AG09309 (cell line): ENCODE results near the gene BICD2.

ENCODE experiments used
- DNase-seq: peaks from one replicate; pipeline ENCODE4 v3.0.0-alpha.2; 2010; ENCODE audit warnings: low read depth
- H3K4me3 ChIP-seq: 2 replicates; pipeline ENCODE4 v1.5.1; 2011; ENCODE audit warnings: mild to moderate bottlenecking, low read depth, low read length, moderate library complexity; ENCODE audit not compliant: control insufficient read depth
- TF ChIP-seq, protein P1 (sequence below): IDR thresholded peaks from 2 replicates; pipeline ENCODE4 v1.5.1; 2011; ENCODE audit warnings: mild to moderate bottlenecking, low read depth, low read length, inconsistent platforms; ENCODE audit not compliant: insufficient read depth, control insufficient read depth; ENCODE audit errors: missing control alignments

BICD2 gene

DNA sequence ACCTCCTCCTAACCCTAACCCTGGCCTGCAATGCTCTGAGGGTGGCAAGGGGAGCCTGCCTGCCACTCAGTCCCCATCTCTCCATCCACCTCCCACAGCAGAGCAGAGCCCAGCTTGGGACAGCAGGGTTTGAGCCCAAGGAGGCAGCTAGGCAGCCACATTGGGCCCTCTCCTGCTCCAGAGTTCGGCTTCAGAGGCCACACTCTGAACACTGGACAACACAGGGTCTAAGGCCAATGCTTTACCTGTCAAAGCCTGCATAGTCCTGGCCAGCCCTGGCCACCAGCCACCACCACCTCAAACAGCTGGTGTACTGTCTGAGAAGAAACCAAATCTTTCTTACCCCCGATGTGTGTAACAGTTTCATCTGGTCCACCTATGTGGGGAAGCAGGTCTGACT is 5.2 kb downstream of the BICD2 start:
- TF ChIP-seq, protein P1, sequence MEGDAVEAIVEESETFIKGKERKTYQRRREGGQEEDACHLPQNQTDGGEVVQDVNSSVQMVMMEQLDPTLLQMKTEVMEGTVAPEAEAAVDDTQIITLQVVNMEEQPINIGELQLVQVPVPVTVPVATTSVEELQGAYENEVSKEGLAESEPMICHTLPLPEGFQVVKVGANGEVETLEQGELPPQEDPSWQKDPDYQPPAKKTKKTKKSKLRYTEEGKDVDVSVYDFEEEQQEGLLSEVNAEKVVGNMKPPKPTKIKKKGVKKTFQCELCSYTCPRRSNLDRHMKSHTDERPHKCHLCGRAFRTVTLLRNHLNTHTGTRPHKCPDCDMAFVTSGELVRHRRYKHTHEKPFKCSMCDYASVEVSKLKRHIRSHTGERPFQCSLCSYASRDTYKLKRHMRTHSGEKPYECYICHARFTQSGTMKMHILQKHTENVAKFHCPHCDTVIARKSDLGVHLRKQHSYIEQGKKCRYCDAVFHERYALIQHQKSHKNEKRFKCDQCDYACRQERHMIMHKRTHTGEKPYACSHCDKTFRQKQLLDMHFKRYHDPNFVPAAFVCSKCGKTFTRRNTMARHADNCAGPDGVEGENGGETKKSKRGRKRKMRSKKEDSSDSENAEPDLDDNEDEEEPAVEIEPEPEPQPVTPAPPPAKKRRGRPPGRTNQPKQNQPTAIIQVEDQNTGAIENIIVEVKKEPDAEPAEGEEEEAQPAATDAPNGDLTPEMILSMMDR: no peak
- no peak overlapping the region for H3K4me3 ChIP-seq

DNA sequence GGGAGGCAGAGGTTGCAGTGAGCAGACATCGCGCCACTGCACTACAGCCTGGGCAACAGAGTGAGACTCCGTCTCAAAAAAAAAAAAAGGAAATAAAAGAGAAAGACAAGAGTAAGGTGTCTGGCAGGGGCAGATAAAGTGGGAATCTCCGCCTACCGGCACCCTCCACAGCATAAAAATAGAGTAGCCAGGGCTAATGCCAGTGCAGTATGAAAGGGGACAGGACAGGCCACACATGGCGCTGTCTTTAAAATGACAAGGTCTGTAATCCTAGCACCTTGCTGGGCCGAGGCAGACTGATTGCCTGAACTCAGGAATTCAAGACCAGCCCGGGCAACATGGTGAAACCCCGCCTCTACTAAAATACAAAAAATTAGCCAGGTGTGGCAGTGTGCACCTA is 7.8 kb downstream of the BICD2 start:
- no peak for DNase-seq
- TF ChIP-seq, protein P1: no peak

More for the DNA sequence above, 5.2 kb downstream of the BICD2 start:
- DNase-seq: no peak

DNA sequence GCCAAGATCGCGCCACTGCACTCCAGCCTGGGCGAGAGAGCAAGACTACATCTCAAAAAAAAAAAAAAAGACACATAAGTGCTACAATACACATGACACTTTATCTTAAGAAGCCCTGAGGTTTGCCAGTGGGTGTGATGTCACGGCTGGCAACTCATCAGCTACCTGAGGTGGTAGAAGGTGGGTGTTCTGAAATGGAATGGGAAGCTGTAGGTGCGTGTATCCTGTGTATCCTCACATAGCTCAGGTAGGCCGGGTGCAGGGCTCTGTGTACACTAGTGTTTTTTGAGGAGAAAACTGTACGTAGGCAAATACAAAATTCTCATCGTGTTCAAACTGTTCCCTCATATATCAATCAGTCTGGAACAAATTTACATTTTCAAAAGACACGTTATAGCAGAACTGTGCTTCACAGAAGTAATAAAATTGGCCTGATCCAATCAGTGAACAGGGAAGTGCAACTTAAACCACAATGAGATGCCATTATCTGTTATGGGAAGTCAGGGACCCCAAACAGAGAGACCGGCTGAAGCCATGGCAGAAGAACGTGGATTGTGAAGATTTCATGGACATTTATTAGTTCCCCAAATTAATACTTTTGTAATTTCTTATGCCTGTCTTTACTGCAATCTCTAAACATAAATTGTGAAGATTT is 10.4 kb downstream of the BICD2 start:
- no peak overlapping the region for H3K4me3 ChIP-seq
- no peak for DNase-seq
- TF ChIP-seq, protein P1: no peak

More for the DNA sequence above, 7.8 kb downstream of the BICD2 start:
- H3K4me3 ChIP-seq: no peak overlapping the region

DNA sequence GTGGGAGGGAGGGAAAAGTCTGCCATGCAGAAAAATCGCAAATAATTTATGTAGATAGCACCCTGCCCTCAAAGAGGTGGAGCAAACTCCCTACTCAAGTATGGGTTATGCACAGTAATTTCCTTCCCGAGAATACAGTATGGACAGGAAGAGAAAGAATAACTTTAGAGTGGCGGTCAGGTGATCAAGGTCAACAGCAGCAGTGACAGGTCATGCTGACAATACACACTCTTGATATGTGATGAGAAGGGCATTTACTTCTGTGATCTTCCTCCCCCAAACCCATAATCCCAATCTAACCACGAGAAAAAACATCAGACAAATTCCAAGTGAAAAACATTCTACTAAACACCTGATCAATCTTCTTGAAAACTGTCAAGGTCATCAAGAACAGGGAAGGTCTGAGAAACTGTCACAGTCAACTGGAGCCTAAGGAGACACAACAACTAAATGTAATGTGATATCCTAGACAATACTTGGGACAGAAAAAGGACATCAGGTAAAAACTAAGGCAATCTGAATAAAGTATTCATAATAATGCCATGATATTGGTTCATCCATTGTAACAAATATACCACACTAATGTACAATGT is 11.7 kb downstream of the BICD2 start:
- DNase-seq: no peak
- no peak overlapping the region for H3K4me3 ChIP-seq
- TF ChIP-seq, protein P1: no peak

DNA sequence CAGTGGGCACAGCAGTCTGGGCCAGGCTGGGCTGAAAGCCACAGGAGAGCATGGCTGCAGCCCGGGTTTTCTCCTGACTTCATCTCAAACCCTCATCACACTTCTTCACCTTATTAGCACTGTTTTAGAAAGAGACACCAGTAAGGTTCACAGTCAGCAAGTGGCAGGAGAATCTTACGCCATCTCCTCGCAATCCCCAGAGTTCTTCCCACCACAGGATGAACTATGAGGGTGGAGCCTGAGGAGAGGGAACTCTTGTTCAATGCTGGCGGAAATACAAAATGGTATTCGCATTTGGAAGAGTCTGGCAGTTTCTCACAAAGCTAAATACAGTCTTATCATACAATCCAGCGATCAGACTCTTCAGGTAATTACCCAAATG is 14.7 kb downstream of the BICD2 start:
- H3K4me3 ChIP-seq: no peak overlapping the region
- TF ChIP-seq, protein P1: no peak
- no peak for DNase-seq

DNA sequence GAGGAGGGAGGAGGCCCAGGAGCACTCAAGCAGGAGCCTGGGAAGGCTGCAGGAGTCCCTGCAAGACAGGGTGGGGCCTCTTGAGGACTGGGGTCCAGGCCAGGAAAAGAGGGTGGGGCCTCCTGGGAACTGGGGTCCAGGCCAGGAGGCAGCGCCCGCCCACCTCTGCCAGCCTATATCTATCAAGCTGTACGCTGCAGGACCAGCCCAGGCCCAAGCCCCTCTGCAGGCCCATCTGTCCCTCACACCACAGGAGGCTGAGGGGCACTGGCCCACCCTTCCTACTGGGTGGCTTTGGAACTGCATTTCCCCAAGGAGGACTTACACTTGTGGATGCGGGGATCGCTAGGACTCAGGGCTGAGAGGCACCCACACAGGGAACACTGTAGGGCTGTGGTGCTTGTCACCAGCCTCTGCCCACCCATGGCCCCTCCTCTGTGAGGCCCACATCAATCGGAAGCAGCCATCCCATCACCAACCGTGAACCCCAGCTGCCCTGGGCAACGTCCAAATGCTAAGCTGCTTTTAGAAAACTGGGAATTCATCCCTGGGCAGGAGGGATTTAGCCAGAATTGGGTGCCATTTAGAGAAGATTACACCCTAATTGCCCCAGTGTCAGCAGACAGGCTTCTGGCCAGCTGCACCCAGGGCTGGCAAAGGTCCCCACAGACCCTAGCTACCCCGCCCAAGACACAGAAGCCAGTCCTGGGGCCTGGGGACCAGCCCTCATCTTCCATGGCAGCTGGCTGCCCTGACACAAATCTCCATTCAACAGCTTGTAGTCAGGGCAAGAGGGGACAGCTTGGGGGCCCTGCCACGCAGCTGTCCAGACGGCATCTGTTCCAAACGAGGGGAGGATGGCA is 15.3 kb downstream of the BICD2 start:
- DNase-seq: no peak
- H3K4me3 ChIP-seq: no peak overlapping the region
- TF ChIP-seq, protein P1: no peak
